HFFc6 (cell line): Measurements from ENCODE around the gene SYCP2L. TPM values are rescaled to one million over a fixed set of nuclear protein-coding genes. Genes with fewer than 3 reads are reported as not detected.
"Not testable (repeated sequence)": the region's sequence is repeated elsewhere in the genome, so short reads cannot be mapped to it uniquely, and the experiment has no call there.

Source experiments
- DNase-seq: peaks from one replicate; pipeline ENCODE4 v3.0.0-alpha.2; 2018
- H3K27ac Mint-ChIP-seq: 2 replicates; pipeline ENCODE4 v1.8.0; 2020; ENCODE audit warnings: mild to moderate bottlenecking, mixed read lengths
- H3K27me3 Mint-ChIP-seq: 2 replicates; pipeline ENCODE4 v1.8.0; 2021; ENCODE audit warnings: mild to moderate bottlenecking, moderate library complexity, mixed read lengths; ENCODE audit not compliant: insufficient read depth
- H3K36me3 Mint-ChIP-seq: 2 replicates; pipeline ENCODE4 v1.8.0; 2021; ENCODE audit warnings: low read depth, mixed read lengths
- H3K4me1 Mint-ChIP-seq: 2 replicates; pipeline ENCODE4 v1.8.0; 2020; ENCODE audit warnings: low read depth, mixed read lengths
- H3K4me3 Mint-ChIP-seq: 2 replicates; pipeline ENCODE4 v1.8.0; 2020; ENCODE audit warnings: mild to moderate bottlenecking, moderate library complexity, mixed read lengths
- H3K9me3 Mint-ChIP-seq: 2 replicates; pipeline ENCODE4 v1.8.0; 2020; ENCODE audit warnings: mild to moderate bottlenecking, mixed read lengths
- CTCF ChIP-seq: fragments of 200-600 bp; sonication (generic); IDR thresholded peaks from 2 replicates; pipeline ENCODE4 v1.5.0; 2021; ENCODE audit warnings: antibody characterized with exemption, mild to moderate bottlenecking
- total RNA-seq, 6 experiments: library from RNA; stranded (reverse); fragmentation: NEBNext Ultra II Directional; extraction: Animal tissue kit (Norgen Biotek cat#: 25700); gene quantifications; 2 replicates in 1 of 6; 3 replicates in 5 of 6; pipeline ENCODE4 v1.2.3, GENCODE V29; 2021

The SYCP2L gene
- total RNA-seq, 6 experiments from 2014 or later, result not detected

- Mint-ChIP-seq H3K27me3 (no peaks in the 10 kb centered on the region; the same call in 1 of the 2 replicates), H3K36me3 (no peaks in the 10 kb centered on the region), H3K9me3 (no peaks in the 10 kb centered on the region), H3K4me3 (no peak overlapping the region), H3K4me1 (no peaks in the 10 kb centered on the region), H3K27ac (no peak overlapping the region)
- no peak for TF ChIP-seq CTCF
- no peak for DNase-seq
These were observed 12.6 kb upstream of the SYCP2L start for GRCh38 chr6:10874207-10874606.

GRCh38 chr6:10875026-10875425, 11.8 kb upstream of the SYCP2L start:
- no peaks in the 10 kb centered on the region for H3K4me1 Mint-ChIP-seq
- no peak for DNase-seq
- no peaks in the 10 kb centered on the region; the same call in 1 of the 2 replicates for H3K27me3 Mint-ChIP-seq
- H3K9me3 Mint-ChIP-seq, result no peaks in the 10 kb centered on the region
- no peaks in the 10 kb centered on the region for H3K36me3 Mint-ChIP-seq
- no peak for TF ChIP-seq CTCF
- H3K4me3 Mint-ChIP-seq, result no peak overlapping the region
- H3K27ac Mint-ChIP-seq, result no peak overlapping the region

- Mint-ChIP-seq H3K4me3 (no peak overlapping the region), H3K36me3 (no peaks in the 10 kb centered on the region), H3K4me1 (no peaks in the 10 kb centered on the region), H3K27me3 (peaks cover 1% of the 10 kb centered on the region; the same call in 1 of the 2 replicates), H3K27ac (no peak overlapping the region), H3K9me3 (no peaks in the 10 kb centered on the region)
- no peak for TF ChIP-seq CTCF
- no peak for DNase-seq
These were observed 9.8 kb upstream of the SYCP2L start for GRCh38 chr6:10877012-10877411.

- Mint-ChIP-seq H3K36me3 (no peaks in the 10 kb centered on the region), H3K27ac (no peak overlapping the region), H3K4me3 (no peak overlapping the region), H3K9me3 (no peaks in the 10 kb centered on the region), H3K27me3 (peaks cover 3% of the 10 kb centered on the region), H3K4me1 (no peaks in the 10 kb centered on the region)
- no peak for DNase-seq
- no peak for TF ChIP-seq CTCF
These were observed 9.0 kb upstream of the SYCP2L start for GRCh38 chr6:10877871-10878270.

- Mint-ChIP-seq H3K4me3 (no peak overlapping the region), H3K27me3 (peaks cover 11% of the 10 kb centered on the region), H3K9me3 (no peaks in the 10 kb centered on the region), H3K36me3 (no peaks in the 10 kb centered on the region), H3K27ac (no peak overlapping the region), H3K4me1 (no peaks in the 10 kb centered on the region)
- no peak for TF ChIP-seq CTCF
- no peak for DNase-seq
These were observed 6.5 kb upstream of the SYCP2L start for GRCh38 chr6:10880366-10880765.

- H3K27me3 Mint-ChIP-seq, result peaks cover 20% of the 10 kb centered on the region
- H3K9me3 Mint-ChIP-seq, DNase-seq, H3K27ac Mint-ChIP-seq, H3K36me3 Mint-ChIP-seq, H3K4me3 Mint-ChIP-seq, H3K4me1 Mint-ChIP-seq: not testable (repeated sequence)
These were observed 4.6 kb upstream of the SYCP2L start for GRCh38 chr6:10882253-10882630.
